Measurements from ENCODE around the gene AHRR.
"Not testable (repeated sequence)": the region's sequence is repeated elsewhere in the genome, so short reads cannot be mapped to it uniquely, and the experiment has no call there.

Gene AHRR

GRCh38 chr5:305459-305858, 16.1 kb upstream of the AHRR start:
- DNase-seq (ENCODE audit: low read depth in 1 of 2, low spot score in 1 of 2) = no peak

GRCh38 chr5:306011-306805, 15.3 kb upstream of the AHRR start:
- DNase-seq (ENCODE audit: low read depth in 1 of 2, low spot score in 1 of 2) = no peak

- no peak for DNase-seq (ENCODE audit: low read depth in 1 of 2, low spot score in 1 of 2)
Measured at GRCh38 chr5:307306-307705, 14.2 kb upstream of the AHRR start.

GRCh38 chr5:307794-308579, 13.5 kb upstream of the AHRR start:
- DNase-seq (ENCODE audit: low read depth in 1 of 2, low spot score in 1 of 2) = no peak

GRCh38 chr5:308672-309271, 12.7 kb upstream of the AHRR start:
- DNase-seq (ENCODE audit: low read depth in 1 of 2, low spot score in 1 of 2) = no peak

- not testable (repeated sequence) for DNase-seq (ENCODE audit: low read depth in 1 of 2, low spot score in 1 of 2)
Measured at GRCh38 chr5:309831-310230, 11.7 kb upstream of the AHRR start.

- no peak for DNase-seq (ENCODE audit: low read depth in 1 of 2, low spot score in 1 of 2)
Measured at GRCh38 chr5:310516-310915, 11.0 kb upstream of the AHRR start.

- DNase-seq (ENCODE audit: low read depth in 1 of 2, low spot score in 1 of 2) = no peak
Measured at GRCh38 chr5:310941-311434, 10.5 kb upstream of the AHRR start.

- no peak for DNase-seq (ENCODE audit: low read depth in 1 of 2, low spot score in 1 of 2)
Measured at GRCh38 chr5:311963-312362, 9.6 kb upstream of the AHRR start.

GRCh38 chr5:312845-313244, 8.7 kb upstream of the AHRR start:
- DNase-seq (ENCODE audit: low read depth in 1 of 2, low spot score in 1 of 2) = no peak

GRCh38 chr5:313265-313664, 8.2 kb upstream of the AHRR start:
- no peak for DNase-seq (ENCODE audit: low read depth in 1 of 2, low spot score in 1 of 2)

GRCh38 chr5:313806-314376, 7.6 kb upstream of the AHRR start:
- no peak for DNase-seq (ENCODE audit: low read depth in 1 of 2, low spot score in 1 of 2)

GRCh38 chr5:314676-315487, 6.6 kb upstream of the AHRR start:
- no peak for DNase-seq (ENCODE audit: low read depth in 1 of 2, low spot score in 1 of 2)

GRCh38 chr5:315488-316209, 5.9 kb upstream of the AHRR start:
- DNase-seq (ENCODE audit: low read depth in 1 of 2, low spot score in 1 of 2) = no peak

GRCh38 chr5:316210-317085, 5.1 kb upstream of the AHRR start:
- DNase-seq (ENCODE audit: low read depth in 1 of 2, low spot score in 1 of 2) = no peak

- peak in 1 of 2 donors; percentile 27 for DNase-seq (ENCODE audit: low read depth in 1 of 2, low spot score in 1 of 2)
Measured at GRCh38 chr5:317086-317811, 4.3 kb upstream of the AHRR start.

GRCh38 chr5:318341-318897, 3.1 kb upstream of the AHRR start:
- no peak for DNase-seq (ENCODE audit: low read depth in 1 of 2, low spot score in 1 of 2)

GRCh38 chr5:318931-319601, 2.4 kb upstream of the AHRR start:
- DNase-seq (ENCODE audit: low read depth in 1 of 2, low spot score in 1 of 2) = no peak

Data from activated CD4-positive, alpha-beta T cell treated with anti-CD3 and anti-CD28 coated beads, Interleukin-2, amount 50 U/mL, for 24 hours (primary cell).